Left renal cortex interstitium (tissue), 4 donors: ENCODE measurements around the gene EPHA10. TPM values are rescaled to one million over a fixed set of nuclear protein-coding genes. Genes with fewer than 3 reads are reported as not detected.
"Not testable (repeated sequence)": the region's sequence is repeated elsewhere in the genome, so short reads cannot be mapped to it uniquely, and the experiment has no call there.

Experiments
- DNase-seq, 4 donors: peaks; one replicate each; pipeline ENCODE4 v3.0.0-alpha.2; 2013; ENCODE audit warnings: low read depth in 4 of 4, low spot score in 2 of 4, missing footprints in 1 of 4
- polyA plus RNA-seq, 4 donors: library from polyadenylated mRNA; unstranded; fragments of 120-200 nt; gene quantifications; one replicate each; pipeline ENCODE4 v1.2.1, GENCODE V29; 2013; ENCODE audit not compliant: insufficient read length in 4 of 4

EPHA10 gene
- polyA plus RNA-seq, 4 donors: 0.07 to 0.37 (median 0.19) TPM

DNA sequence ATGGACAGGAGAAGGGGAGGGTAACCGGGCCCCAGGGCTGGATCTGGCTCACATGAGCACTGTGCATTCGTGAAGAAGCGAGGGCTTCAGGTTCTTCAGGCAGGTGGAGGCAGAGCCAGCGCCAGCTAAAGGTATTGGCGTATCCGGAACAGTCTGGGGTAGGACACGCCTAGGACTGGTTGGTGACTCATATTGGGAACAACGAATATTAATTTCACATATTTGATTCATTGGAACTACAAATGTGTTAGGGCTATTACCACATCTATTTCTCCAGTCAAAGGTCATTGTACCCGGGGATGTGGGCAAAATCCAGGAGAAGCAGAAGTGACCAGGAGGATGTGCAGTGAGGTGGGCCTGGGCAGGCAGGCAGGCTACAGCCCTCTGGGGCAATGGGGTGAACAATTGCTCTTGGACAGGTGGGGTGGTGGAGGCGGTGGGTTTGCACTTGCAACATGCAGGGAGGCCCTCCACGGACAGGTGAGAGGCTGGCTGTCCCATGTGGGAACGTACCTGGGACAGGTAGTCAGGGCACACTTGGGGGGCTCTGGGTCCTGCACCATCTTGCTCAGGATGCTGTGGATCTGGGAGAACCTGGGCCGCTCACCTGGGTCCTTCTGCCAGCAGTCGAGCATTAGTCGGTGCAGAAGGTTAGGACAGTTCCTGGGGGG lies 45.9 kb downstream of the EPHA10 start:
- no peak for DNase-seq

DNA sequence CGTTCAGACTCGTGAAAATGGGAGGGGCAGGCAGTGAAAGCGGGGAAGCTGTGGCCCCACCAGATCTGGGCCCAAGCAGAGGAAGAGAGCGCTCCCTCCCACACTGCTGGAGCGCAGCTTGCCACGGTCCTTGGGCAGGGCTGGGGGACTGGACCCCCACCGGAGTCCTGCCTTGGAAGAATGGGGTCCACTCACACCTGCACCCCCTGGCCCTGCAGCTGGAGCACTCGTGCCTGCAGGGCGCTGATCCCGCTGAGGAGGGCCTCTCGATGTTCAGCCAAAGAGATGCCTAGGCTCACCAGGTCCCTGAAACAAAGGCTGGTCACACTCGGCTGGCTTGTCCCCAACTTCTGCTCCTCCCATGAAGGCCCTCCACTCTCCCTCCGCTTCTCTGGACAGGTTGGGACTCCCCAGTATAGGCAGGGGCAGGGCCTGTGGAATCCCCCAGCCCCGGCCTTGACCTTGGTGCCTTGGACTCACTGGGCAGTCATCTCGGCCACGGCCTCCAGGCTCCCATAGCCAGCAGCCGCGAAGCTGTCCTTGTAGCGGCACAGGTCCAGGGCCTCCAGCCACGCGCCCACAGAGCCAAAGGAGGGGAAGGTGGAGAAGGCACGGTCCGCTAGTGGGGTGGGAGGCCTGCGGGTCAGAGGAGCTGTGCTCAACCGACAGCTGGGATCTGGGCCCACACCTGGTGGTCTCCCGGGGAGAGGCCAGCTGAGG lies 46.6 kb downstream of the EPHA10 start:
- DNase-seq: no peak

DNA sequence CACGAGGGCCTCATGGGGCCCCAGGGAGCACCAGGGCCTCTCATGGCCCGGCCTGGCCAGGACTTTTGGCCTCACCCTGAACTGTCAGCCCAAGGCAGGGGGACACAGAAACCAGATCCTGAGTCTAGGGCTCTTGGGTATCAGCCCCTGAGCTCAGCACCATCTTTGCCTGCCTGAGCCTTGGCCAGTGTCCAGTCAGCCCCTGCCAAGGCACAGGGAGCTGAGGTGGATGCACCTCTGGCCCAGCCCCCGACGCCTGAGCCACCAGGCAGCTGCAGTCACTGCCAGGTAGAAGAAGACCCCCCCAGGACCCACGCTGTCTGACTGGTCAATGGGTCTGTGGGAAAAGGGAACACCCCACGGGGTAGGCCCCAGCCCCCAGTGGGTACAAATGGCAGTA lies 47.3 kb downstream of the EPHA10 start:
- no peak for DNase-seq

DNA sequence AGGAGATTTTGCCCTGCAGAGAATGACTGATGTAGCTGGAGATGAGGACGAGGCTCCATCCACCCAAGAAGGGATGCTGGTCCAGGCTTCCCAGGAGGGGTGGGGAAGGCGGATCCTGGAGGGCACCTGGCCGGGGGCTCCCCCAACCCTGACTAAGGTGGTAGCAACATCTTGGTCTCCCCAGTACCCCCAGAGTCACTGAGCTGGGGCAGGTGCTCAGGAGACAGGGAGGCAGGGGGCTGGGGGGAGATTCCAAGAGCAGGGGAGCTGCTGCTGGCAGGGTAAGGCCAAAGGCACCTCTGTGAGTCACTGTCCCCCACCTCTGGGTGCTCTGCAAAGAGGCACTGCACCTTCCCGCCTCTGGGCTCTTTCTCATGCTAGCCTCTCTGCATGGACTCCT lies 48.6 kb downstream of the EPHA10 start:
- no peak for DNase-seq

DNA sequence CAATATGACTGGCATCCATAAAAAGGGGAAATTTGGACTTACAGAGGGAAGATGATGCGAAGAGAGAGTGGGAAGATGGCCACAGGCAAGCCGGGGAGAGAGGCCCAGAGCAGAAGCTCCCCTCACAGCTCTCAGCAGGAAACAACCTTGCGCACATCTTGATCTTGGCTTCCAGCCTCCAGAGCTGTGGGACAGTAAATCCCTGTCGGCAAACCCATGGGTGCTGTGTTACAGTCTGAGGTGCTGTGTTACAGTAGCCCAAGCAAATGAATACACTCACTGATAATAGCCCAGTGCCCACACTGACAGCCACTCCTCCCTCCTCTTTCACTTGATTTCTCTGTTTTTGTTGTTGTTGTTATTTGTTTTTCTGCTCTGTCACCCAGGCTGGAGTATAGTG lies 50.2 kb downstream of the EPHA10 start:
- DNase-seq: no peak

DNA sequence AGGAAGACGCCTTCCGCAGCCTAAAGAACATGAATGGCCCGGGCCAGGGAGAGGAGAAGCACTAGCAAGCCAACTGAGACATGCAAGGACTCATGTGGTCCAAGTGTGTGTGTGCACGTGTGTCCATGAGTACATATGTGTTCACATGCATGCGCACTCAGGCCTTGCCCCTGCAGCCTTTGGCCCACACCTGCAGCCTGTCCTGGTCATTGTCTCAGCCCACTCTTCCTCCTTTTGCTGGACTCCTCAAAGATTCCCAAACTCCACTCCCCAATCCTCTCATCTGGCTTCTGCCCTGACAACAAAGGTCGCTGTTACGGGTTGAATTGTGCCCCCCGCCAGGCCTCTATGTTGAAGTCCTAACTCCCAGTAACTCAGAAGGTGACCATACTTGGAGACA lies 50.7 kb downstream of the EPHA10 start:
- no peak for DNase-seq

DNA sequence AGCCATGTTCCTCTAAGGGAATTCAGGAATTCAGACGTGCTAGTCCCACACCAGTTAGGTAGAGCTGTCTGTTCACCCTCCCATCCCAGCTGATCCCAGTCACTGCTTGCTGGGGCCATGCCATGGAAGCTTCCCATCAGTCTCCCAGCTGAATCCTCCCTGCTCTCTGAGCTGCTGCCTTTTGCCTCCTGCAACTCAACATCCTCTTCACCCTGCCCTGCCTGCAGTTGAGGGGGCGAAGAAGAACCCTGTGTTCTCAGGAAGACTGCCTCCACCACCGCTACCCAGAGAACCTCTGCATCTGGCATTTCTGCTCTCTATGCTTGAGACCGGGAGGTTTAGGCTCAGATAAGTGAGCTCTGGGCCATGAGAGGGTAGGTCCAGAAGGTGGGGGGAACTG lies 56.4 kb downstream of the EPHA10 start:
- DNase-seq: no peak

DNA sequence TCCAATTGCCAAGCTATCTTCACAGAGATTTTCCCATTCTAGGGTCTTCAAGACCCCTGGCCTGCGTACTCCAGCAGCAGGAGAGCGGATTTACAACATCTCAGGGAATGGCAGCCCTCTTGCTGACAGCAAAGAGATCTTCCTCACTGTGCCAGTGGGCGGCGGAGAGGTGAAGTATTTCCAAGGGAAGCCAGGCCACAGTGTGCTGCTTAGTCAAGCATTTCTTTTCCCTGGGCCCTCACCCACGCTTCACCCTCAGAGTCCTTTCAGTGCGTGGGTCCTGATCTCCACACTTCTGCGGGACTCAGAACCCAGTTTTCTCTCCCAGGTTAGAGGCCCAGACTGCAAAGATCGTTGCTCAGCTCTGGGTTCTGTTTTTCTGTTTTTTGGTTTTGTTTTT lies 59.5 kb downstream of the EPHA10 start:
- no peak for DNase-seq

DNA sequence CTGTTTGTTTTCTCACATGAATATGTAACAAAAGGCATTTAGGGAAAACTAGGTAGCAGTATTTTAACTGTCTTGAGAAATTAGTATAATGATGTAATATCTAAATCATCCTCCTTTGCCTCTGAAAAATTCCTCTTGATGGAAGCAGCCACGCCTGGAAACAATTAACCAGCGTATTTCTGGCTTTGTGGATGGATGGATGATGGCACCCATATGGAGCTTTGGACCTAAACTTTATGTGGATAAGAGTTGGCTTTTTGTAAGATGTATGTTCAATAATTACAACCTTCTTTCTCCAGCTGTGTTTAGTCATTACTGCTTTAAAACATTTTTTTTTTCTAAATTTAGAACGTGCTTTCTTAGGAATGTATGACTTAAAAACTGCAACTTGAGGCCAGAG lies 60.0 kb downstream of the EPHA10 start:
- DNase-seq: peak in 1 of 4 donors; percentile 12

DNA sequence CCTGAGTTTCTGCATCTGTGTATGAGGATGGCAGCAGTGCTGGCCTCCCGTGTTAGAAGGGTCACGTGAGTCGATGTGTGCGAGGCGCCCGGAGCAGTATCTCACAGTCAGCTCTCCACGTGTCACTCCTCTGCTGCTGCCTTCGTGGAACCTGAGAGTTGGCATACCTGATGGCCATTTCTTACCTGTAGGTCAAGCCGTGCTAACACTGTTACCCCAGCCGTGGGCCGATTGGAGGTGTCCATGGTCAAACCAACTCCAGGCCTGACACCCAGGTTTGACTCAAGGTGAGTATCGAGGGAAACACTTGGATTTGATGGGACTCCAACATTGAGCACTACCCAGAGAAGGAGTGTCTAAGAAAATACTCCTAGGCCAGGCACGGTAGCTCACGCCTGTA lies 61.9 kb downstream of the EPHA10 start:
- no peak for DNase-seq

DNA sequence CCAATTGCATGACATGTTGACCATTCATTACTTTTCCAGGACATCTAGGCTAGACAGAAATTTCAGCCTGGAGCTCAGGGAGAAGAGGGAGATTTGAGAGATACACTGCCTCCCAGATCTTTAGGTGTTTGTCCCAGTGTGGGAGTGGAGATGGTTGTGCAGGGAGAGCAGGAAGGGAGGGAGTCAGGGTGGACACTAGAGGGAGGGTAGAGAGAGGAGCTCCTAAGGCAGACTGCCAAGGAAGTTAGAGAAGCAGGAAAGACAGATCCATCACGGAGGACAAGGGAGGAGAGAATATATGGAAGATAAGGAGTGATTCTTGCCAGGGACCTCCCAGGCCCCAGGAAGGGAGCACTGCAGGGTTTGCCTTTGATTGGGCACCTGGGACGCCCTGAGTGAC lies 63.9 kb downstream of the EPHA10 start:
- no peak for DNase-seq

DNA sequence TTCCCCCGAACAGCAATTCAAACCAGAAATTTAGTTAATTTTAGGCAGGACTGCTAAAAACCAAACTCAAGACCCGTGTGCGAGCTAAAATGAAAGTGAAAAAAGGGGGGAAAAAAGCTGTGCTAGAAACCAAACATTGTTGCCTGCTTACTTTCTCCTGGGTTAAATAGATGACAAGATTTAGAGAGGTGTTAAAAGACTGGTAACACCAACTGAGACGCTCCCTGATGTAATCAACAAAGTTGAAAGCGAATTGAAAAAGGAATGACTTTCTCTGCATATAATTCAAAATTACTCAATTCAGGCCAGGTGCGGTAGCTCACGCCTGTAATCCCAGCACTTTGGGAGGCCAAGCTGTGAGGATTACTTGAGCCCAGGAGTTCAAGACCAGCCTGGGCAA lies 65.8 kb downstream of the EPHA10 start:
- DNase-seq: no peak

DNA sequence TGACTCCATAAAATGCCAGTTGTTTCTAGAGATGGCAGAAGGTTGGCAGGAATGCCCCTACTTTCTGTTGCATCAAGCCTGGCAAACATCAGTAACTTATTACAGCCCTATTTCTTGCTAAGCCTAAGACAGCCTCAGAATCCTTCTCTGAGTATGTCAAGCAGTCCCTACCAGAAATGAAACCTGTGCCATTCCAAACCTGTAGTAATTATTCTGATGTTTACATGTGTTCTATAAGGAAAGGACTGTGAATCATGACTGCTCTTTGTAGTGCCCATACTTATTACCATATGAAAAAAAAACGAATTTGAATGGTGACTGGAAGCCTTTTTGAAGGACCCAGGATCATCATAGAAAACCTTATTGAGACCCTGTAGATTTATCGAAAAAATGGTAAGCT lies 67.2 kb downstream of the EPHA10 start:
- no peak for DNase-seq

DNA sequence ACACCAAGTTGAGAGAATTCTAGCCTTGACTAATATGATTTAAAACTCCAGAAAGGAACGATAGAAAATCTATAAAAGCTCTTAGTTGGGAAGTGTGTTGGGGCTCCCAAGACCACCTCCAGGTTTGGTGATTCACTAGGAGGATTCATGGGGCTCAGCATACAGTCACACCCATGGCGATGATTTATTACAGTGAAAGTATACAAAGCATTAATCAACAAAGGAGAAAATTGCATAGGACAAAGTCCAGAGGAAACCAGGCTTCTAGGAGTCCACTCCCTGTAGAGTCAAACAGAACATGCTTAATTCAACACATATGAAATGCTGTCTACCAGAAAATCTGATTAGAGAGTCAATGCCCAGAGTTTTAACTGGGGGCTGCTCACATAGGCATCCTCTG lies 67.8 kb downstream of the EPHA10 start:
- DNase-seq: no peak

DNA sequence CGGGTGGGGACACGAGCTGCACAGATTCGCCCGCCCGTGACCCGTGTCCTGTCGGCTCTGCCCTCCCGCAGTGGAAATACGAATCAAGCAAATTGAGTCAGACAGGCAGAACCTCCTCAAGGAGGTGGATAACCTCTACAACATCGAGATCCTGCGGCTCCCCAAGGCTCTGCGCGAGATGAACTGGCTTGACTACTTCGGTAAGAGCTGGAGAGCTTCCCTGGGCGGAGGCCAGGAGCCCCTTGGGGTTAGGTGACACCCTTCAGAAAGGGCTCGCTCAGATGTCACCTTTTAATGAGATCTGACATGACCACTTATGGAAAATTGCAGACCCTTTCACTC lies 72.1 kb downstream of the EPHA10 start:
- no peak for DNase-seq

DNA sequence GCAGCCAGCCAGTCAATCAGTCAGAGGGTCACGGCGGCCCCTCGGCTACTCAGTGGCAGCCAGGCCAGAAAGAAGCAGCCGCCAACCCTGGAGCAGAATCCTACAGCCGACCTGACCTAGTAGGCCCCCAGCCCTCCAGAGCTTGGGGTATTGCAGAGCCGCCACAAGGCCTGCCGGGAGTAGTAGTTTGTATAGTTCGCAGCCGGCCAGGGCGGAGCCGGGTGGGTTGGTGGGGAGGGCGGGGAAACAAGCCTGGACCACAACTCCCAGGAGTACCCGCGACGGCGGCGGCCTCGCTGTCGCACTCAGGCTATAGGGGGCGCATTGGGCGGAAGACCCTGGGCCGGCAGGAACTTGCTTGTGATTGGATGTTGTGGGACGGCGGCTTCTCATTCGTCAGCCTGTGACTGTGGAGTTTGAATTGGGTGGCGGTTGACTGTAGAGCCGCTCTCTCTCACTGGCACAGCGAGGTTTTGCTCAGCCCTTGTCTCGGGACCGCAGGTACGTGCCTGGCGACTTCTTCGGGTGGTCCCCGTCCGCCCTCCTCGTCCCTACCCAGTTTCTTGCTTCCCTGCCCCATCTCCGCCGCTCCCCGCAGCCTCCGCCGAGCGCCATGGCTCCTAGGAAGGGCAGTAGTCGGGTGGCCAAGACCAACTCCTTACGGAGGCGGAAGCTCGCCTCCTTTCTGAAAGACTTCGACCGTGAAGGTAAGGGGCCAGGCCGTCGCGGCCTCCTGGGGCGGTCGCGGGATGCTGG lies 72.7 kb downstream of the EPHA10 start, which contains the start of gene CDCA8:
CDCA8 (plus strand) TSS at position 439 of the 756 bp plus-strand sequence; CDS start at position 614, 175 bp downstream.
- peak; percentile 85 to 96 (median 94) for DNase-seq

DNA sequence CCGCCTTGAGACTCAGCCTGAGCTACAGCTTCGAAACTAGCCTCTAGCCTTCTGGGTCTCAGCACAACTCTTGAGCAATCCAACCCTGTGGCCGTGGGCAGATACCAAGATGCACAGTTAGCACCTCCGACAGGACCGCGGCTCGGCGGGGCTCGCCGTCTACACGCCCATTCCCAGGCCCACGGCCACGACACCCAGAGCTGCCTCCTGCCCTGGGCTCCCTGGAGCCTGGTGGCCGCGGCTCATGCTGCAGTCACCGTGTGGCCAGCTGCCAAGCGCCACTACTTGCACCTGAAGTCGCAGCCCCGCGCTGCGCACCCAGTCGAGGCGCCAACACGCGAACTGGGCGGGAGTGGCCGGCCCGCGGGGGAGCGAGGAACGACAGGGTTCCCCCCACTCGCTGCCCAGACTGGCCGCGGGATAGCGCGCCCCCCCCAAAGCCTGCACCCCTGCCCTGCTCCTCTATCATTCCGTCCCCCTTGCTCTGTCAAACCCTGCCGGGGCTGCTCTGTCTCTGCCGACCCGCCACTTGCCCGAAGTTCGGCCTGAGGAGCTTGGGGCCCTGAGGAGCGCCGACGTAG lies 73.3 kb downstream of the EPHA10 start:
- no peak for DNase-seq

DNA sequence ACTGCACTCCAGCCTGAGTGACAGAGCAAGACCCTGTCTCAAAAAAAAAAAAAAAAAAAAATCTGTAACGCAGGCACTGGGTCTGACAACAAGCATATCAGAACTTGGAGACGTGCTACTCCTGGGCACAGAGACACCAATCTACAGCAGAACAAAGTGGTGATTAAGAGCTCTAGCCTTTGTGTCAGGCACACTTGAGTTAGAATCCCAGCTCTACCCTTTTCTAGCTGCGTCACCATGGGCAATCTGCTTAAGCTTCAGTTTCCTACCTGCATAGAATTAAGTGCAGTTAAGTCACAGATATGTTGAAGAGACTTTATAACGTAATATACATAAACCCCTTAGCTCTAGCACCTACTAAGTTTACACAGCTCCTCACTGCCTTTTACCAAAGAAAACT lies 76.0 kb downstream of the EPHA10 start:
- DNase-seq: no peak

DNA sequence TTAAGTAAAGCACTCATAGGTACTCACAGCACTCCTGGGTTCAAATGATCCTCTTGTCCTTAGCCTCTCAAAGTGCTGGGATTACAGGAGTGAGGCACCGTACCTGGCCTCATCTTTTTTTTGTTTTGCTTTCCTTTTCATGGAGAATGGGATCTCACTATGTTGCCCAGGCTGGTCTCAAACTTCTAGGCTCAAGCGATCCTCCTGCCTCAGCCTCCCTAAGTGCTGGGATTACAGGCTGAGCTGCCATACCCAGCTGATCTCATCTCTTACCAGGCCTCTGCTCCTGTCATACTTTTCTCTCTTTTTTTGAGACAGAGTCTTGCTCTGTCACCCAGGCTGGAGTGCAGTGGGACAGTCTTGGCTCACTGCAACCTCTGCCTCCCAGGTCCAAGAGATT lies 77.2 kb downstream of the EPHA10 start:
- DNase-seq: not testable (repeated sequence)

DNA sequence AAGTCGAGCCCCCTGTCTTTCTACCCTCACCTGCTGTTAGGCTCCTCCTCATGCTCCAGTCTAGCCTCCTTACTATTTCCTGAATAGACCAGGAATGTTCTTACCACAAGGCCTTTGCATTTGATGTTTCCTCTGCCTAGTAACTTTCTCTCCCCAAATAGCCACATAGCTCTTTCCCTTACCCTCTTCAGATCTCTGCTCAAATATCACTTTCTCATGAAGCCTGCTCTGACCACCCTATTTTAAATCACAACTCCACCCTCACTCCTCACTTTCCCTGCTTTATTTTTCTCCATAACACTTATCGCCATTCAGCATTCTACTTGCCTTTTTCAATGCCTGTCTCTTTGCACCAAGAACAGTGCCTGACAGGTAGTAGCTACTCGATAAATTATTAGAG lies 79.2 kb downstream of the EPHA10 start:
- DNase-seq: no peak

DNA sequence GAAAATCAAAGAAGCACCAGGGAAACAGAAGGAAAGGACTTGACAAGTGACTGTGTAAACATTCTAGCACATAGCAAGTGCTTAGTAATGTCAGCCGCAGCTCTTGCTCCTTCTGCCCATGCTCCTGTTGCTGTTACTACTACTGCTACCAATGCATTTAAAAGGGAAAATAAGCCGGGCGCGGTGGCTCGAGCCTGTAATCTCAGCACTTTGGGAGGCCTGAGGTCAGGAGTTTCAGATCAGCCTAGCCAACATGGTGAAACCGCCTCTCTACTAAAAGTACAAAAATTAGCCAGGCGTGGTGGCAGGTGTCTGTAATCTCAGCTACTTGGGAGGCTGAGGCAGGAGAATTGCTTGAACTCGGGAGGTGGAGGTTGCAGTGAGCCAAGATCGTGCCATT lies 80.7 kb downstream of the EPHA10 start:
- DNase-seq: not testable (repeated sequence)
